ENCODE results near the gene MAB21L3.

DNA sequence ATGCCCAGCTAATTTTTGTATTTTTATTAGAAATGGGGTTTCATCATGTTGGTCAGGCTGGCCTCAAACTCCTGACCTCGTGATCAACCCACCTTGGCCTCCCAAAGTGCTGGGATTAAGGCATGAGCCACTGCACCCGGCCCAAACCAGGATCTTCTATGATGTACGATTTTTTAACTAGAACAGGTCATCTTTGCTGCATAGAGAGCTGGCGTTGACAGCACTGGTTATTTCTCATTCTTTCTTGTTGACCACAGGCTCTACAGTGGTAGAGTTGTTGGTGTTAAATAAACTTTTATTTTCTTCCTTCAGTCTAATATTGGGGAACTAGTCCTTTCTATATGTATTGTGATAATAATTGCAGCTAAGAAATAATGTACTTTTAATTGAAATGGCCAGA is 3.8 kb upstream of the MAB21L3 start:
- TF ChIP-seq, protein P1, sequence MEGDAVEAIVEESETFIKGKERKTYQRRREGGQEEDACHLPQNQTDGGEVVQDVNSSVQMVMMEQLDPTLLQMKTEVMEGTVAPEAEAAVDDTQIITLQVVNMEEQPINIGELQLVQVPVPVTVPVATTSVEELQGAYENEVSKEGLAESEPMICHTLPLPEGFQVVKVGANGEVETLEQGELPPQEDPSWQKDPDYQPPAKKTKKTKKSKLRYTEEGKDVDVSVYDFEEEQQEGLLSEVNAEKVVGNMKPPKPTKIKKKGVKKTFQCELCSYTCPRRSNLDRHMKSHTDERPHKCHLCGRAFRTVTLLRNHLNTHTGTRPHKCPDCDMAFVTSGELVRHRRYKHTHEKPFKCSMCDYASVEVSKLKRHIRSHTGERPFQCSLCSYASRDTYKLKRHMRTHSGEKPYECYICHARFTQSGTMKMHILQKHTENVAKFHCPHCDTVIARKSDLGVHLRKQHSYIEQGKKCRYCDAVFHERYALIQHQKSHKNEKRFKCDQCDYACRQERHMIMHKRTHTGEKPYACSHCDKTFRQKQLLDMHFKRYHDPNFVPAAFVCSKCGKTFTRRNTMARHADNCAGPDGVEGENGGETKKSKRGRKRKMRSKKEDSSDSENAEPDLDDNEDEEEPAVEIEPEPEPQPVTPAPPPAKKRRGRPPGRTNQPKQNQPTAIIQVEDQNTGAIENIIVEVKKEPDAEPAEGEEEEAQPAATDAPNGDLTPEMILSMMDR (conservative IDR thresholded peaks at IDR 0.05; ENCODE audit: low read depth, low read length) = no peak
- TF ChIP-seq EZH2 (IDR thresholded peaks at IDR 0.05; ENCODE audit: low read length, unreplicated experiment) = no peak
- TF ChIP-seq EZH2phosphoT487 (IDR thresholded peaks at IDR 0.05; ENCODE audit: borderline replicate concordance, low read length) = no peak

Data from PC-3 (cell line).